CD4-positive, alpha-beta T cell treated with Interferon gamma for 1 hour (primary cell): ENCODE measurements around the gene UVRAG.

Experiments
- DNase-seq: peaks from one replicate; pipeline ENCODE4 v3.0.0-alpha.2; 2020

The UVRAG gene

GRCh38 chr11:75888416-75888815 is 73.4 kb downstream of the UVRAG start:
- DNase-seq, result no peak

- DNase-seq, result no peak
Measured at GRCh38 chr11:75891947-75892739, 77.1 kb downstream of the UVRAG start.

GRCh38 chr11:75893251-75893650 is 78.2 kb downstream of the UVRAG start:
- DNase-seq, result no peak

GRCh38 chr11:75894036-75894585 is 79.1 kb downstream of the UVRAG start:
- no peak for DNase-seq

- no peak for DNase-seq
Measured at GRCh38 chr11:75896843-75897419, 81.9 kb downstream of the UVRAG start.

- DNase-seq, result no peak
Measured at GRCh38 chr11:75898871-75899270, 83.9 kb downstream of the UVRAG start.

GRCh38 chr11:75899806-75900205 is 84.8 kb downstream of the UVRAG start:
- no peak for DNase-seq

- DNase-seq, result no peak
Measured at GRCh38 chr11:75900848-75901247, 85.8 kb downstream of the UVRAG start.

GRCh38 chr11:75902631-75903030 is 87.6 kb downstream of the UVRAG start:
- no peak for DNase-seq

GRCh38 chr11:75903276-75903675 is 88.3 kb downstream of the UVRAG start:
- no peak for DNase-seq

- DNase-seq, result no peak
Measured at GRCh38 chr11:75905434-75905833, 90.4 kb downstream of the UVRAG start.

GRCh38 chr11:75907906-75908527 is 93.0 kb downstream of the UVRAG start:
- no peak for DNase-seq

- DNase-seq, result no peak
Measured at GRCh38 chr11:75910426-75911145, 95.6 kb downstream of the UVRAG start.

- no peak for DNase-seq
Measured at GRCh38 chr11:75911459-75911858, 96.4 kb downstream of the UVRAG start.

- DNase-seq, result no peak
Measured at GRCh38 chr11:75913984-75914383, 99.0 kb downstream of the UVRAG start.

- no peak for DNase-seq
Measured at GRCh38 chr11:75916882-75917281, 101.9 kb downstream of the UVRAG start.

GRCh38 chr11:75918331-75918730 is 103.3 kb downstream of the UVRAG start:
- DNase-seq, result no peak

GRCh38 chr11:75919525-75919924 is 104.5 kb downstream of the UVRAG start:
- no peak for DNase-seq

GRCh38 chr11:75920848-75921247 is 105.8 kb downstream of the UVRAG start:
- no peak for DNase-seq

- DNase-seq, result no peak
Measured at GRCh38 chr11:75921808-75922207, 106.8 kb downstream of the UVRAG start.

GRCh38 chr11:75924966-75925784 is 110.2 kb downstream of the UVRAG start:
- DNase-seq, result no peak

GRCh38 chr11:75925785-75926164 is 110.8 kb downstream of the UVRAG start:
- DNase-seq, result no peak
